Glomerular visceral epithelial cell (primary cell): ENCODE data around the gene CTBS.
A peak's percentile ranks its signal among the peaks of the same experiment; 100 is the strongest.
"Not testable (repeated sequence)": the region's sequence is repeated elsewhere in the genome, so short reads cannot be mapped to it uniquely, and the experiment has no call there.

Source experiments
- DNase-seq: peaks from one replicate; pipeline ENCODE4 v3.0.0-alpha.2; 2016; ENCODE audit errors: extremely low spot score

The CTBS gene

GRCh38 chr1:84584126-84584525 lies 9.9 kb upstream of the CTBS start:
- DNase-seq, result no peak

GRCh38 chr1:84583648-84584047 lies 9.4 kb upstream of the CTBS start:
- DNase-seq, result no peak

- DNase-seq, result peak; percentile 41
Observed at GRCh38 chr1:84582802-84583587, 8.8 kb upstream of the CTBS start.

DNA sequence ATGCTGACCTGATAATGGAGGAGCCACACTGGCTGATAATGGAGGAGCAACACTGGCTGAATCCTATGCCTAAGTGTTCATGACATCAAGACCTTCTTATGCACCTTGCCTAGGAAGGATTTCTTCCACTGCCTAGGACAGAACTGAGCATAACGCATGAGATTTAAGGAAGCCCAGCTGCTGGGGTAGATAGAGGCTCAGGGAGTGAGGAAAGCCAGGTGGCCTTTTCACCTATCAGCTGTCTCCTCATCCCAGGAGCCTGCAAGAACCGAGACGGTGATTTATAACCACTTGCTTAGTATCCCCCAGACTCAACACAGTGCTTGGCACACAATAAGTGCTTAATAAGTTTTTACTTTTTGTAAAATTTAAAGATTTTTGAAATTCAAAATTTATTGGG lies 7.4 kb upstream of the CTBS start:
- DNase-seq, result no peak

DNA sequence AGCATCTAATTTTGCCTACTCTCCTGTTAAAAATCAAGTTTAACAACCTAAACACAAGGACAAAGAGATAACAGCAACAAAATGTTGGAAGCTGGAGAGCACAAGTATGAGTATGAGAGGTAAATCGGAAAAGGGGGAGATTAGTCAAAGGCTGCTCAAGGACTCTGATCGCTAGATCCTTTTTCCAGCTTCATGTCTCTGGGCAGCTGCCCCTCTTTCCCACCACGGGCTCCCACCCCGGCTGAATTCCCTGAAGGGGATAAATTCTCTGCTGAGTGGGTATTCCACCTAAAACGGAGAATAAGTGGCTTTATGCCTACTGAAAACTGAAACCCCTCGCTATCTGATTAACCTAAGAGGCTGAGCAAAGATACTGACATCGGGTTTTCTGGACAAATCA lies 696 bp upstream of the CTBS start:
- DNase-seq, result no peak

GRCh38 chr1:84573481-84573966 lies 716 bp downstream of the CTBS start:
- DNase-seq, result no peak

- DNase-seq, result no peak
Observed at GRCh38 chr1:84571150-84571535, 3.1 kb downstream of the CTBS start.

GRCh38 chr1:84570436-84571149 lies 3.6 kb downstream of the CTBS start:
- DNase-seq, result no peak

DNA sequence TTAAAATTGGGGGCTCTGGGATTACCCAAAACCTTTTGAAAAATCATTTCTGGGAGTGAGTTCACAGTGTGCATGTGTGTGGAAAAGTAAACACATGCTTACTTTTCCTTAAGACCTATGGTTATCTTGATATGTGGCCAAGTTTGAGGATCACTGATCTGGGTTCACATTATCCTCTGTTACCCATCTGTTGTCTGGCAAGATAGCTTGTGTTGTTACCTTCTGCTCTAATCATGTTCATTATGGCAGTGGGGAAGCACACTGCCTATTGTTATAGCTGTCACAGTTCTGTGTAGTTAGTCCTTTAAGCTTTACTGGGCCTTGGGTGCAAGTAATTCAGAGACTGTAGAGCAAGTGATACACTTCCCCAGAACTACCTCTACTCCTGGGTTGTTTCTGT lies 5.0 kb downstream of the CTBS start:
- DNase-seq, result no peak

- DNase-seq, result no peak
Observed at GRCh38 chr1:84550826-84551225, 23.4 kb downstream of the CTBS start.

DNA sequence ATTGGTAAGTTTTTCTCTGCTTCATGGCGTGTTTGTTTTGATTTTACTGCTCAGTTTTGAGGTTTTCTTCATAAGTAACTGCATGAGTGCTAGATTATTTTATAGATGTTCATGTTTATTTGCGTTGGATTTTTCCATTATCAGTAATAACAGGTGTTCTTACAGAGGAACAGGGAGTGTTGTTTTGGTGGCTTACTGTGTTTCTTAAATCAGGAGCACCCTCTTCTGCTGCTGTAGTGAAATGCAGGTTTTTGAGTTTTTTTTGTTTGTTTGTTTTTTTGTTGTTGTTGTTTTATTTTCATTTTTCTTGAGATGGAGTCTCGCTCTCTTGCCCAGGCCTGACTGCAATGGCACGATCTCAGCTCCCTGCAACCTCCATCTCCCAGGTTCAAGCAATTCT lies 32.6 kb downstream of the CTBS start:
- no peak for DNase-seq

DNA sequence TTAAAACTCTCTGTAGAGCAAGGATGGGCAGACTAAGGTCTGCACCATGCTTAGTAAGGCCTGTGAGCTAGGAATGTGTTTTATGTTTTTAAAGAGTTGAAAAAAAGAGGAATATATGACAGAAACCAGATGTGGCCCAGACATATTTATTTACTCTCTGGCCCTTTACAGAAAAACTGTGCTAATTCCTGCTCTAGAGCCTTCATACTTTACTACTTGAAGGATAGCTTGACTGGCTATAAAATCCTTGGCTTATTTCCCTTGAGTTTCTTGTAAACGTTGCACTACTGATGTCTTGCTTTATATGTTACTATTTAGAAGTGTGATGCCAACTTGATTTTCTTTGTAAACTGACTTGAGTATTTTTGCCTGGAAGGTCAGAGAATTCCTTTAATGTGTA lies 33.5 kb downstream of the CTBS start:
- DNase-seq, result no peak

DNA sequence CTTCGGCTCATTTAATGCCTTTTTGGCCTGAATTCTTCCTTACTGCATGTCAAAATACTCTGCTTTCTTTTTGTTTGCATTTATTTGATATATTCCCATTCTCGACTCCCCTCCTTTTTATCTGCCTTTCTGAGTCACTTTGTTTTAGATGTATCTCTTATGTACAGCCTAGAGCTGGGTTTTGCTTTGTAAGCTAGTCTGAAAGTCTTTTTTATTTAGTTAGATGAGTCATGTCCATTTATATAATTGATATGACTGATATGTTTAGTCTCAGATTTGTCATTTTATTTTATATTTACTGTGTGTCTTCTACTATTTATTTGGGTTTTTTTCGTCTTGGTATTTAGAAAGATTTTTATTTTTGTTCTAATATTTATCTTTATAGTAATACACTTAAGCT lies 34.3 kb downstream of the CTBS start:
- DNase-seq, result no peak

DNA sequence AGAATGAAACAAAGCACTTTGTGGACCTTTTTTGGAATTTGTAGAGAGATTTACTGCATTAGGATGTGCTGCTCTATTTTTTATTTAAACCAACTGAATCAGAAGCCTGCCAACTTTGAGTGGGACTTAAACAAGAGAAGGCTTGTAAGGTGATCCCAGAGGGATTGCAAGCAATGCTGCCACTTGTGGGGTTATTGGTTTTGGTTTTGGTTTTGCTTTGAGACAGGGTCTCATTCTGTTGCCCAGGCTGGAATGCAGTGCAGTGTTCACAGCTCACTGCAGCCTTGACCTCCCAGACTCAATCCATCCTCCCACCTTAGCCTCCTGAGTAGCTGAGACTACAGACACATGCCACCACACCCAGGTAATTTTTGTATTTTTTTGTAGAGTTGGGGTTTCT lies 35.6 kb downstream of the CTBS start:
- DNase-seq, result no peak

GRCh38 chr1:84525779-84526178 lies 48.5 kb downstream of the CTBS start:
- no peak for DNase-seq

GRCh38 chr1:84524590-84524989 lies 49.6 kb downstream of the CTBS start:
- DNase-seq, result no peak

GRCh38 chr1:84510668-84511067 lies 63.6 kb downstream of the CTBS start:
- no peak for DNase-seq

DNA sequence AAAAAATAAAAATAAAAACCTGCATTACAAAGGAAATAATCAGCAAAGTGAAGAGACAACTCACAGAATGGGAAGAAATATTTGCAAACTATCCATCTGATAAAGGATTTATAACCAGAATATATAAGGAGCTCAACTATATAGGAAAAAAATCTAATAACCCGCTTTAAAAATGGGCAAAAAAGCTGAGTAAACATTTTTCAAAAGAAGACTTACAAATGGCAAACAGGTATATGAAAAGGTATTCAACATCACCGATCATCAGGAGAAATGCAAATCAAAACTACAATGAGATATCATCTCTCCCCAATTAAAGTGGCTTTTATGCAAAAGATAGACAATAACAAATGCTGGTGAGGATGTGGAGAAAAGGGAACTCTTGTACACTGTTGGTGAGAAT lies 64.1 kb downstream of the CTBS start:
- no peak for DNase-seq

GRCh38 chr1:84509029-84509428 lies 65.2 kb downstream of the CTBS start:
- DNase-seq, result no peak

DNA sequence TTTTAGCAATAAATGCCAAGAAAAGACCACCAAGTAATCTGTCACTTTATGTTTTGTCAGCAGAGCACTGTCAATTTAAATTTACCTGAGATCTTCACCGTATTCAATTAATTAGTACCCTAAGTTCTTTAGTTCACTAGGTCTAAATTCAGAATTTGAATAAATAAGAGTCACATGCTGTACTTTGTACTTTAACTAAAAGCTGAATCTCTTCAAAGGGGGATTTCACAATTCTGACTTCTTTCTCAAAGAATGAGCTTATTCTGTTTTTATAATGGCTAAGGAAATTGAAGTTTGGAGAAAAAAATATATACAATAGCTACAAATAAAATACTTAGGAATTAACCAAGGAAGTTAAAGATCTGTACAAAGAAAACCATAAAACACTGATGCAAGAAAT lies 65.7 kb downstream of the CTBS start:
- no peak for DNase-seq

DNA sequence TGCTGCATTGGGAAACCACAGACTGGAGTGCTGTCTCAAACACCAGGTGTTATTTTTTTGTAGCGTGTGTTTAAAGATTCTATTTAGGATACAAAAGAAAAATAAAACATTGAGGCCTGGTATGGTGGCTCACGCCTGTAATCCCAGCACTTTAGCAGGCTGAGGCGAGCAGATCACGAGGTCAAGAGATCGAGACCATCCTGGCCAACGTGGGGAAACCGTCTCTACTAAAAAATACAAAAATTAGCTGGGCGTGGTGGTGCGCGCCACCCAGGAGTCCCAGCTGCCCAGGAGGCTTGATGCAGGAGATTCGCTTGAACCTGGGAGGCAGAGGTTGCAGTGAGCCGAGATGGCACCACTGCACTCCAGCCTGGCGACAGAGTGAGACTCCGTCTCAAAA lies 66.4 kb downstream of the CTBS start:
- not testable (repeated sequence) for DNase-seq

GRCh38 chr1:84506729-84507453 lies 67.3 kb downstream of the CTBS start:
- no peak for DNase-seq
